Keratinocyte (primary cell): ENCODE results near the gene KCTD8. TPM values are rescaled to one million over a fixed set of nuclear protein-coding genes. Genes with fewer than 3 reads are reported as not detected.
A peak's percentile ranks its signal among the peaks of the same experiment; 100 is the strongest.

Source experiments
- DNase-seq: peaks from one replicate; pipeline ENCODE4 v3.0.0-alpha.2; 2011; ENCODE audit warnings: low read depth, missing footprints, low spot score
- FAIRE-seq: peaks from 2 replicates; lab custom pipeline; 2011; peaks lifted over from hg19 to GRCh38; lab: Jason Lieb, UNC
- H2AFZ ChIP-seq: 2 replicates; pipeline ENCODE4 v1.6.0; 2012; ENCODE audit warnings: low read length, control low read depth, inconsistent platforms; ENCODE audit not compliant: control insufficient read depth
- H3K27ac ChIP-seq: 2 replicates; pipeline ENCODE4 v1.5.1; 2011; ENCODE audit warnings: low read length; ENCODE audit not compliant: control insufficient read depth, insufficient read depth
- H3K27me3 ChIP-seq: 3 replicates; pipeline ENCODE4 v1.6.0; 2011; ENCODE audit warnings: low read length; ENCODE audit not compliant: control insufficient read depth, insufficient read depth; ENCODE audit errors: extremely low read depth
- H3K36me3 ChIP-seq, 2 experiments: 2 replicates in 1 of 2; 3 replicates in 1 of 2; pipeline ENCODE4 v1.5.1; 2011; ENCODE audit warnings: low read length in 2 of 2, mild to moderate bottlenecking in 1 of 2; ENCODE audit not compliant: control insufficient read depth in 2 of 2, insufficient read depth in 2 of 2; ENCODE audit errors: extremely low read depth in 1 of 2
- H3K4me1 ChIP-seq: 3 replicates; pipeline ENCODE4 v1.5.1; 2011; ENCODE audit warnings: low read length; ENCODE audit not compliant: control insufficient read depth, insufficient read depth; ENCODE audit errors: extremely low read depth
- H3K4me2 ChIP-seq: 3 replicates; pipeline ENCODE4 v1.6.0; 2011; ENCODE audit warnings: low read depth, low read length; ENCODE audit not compliant: control insufficient read depth, insufficient read depth; ENCODE audit errors: extremely low read depth
- H3K4me3 ChIP-seq, 3 experiments: fragments of 200-600 bp in 1 of 3; sonication (generic) in 1 of 3; 2 replicates in 2 of 3; 3 replicates in 1 of 3; pipeline ENCODE4 v1.5.1; 2011 to 2016; ENCODE audit warnings: low read length in 3 of 3, mild to moderate bottlenecking in 3 of 3, control low read depth in 2 of 3, inconsistent platforms in 1 of 3, low read depth in 1 of 3, mixed read lengths in 1 of 3, mixed run types in 1 of 3, moderate library complexity in 1 of 3; ENCODE audit not compliant: control insufficient read depth in 2 of 3, insufficient read depth in 2 of 3; ENCODE audit errors: extremely low read depth in 1 of 3
- H3K79me2 ChIP-seq: 2 replicates; pipeline ENCODE4 v1.6.0; 2012; ENCODE audit warnings: low read length; ENCODE audit not compliant: control insufficient read depth, insufficient read depth
- H3K9ac ChIP-seq: 3 replicates; pipeline ENCODE4 v1.6.0; 2011; ENCODE audit warnings: low read length; ENCODE audit not compliant: control insufficient read depth, insufficient read depth; ENCODE audit errors: extremely low read depth
- H3K9me1 ChIP-seq: 3 replicates; pipeline ENCODE4 v1.6.0; 2011; ENCODE audit warnings: low read length; ENCODE audit not compliant: control insufficient read depth, insufficient read depth; ENCODE audit errors: extremely low read depth
- H3K9me3 ChIP-seq: 2 replicates; pipeline ENCODE4 v1.5.1; 2012; ENCODE audit warnings: low read depth, low read length; ENCODE audit not compliant: control insufficient read depth
- H4K20me1 ChIP-seq: 3 replicates; pipeline ENCODE4 v1.6.0; 2011; ENCODE audit warnings: low read length; ENCODE audit not compliant: control insufficient read depth, insufficient read depth; ENCODE audit errors: extremely low read depth
- EZH2 ChIP-seq: IDR thresholded peaks from one replicate; pipeline ENCODE4 v1.6.1; 2012; ENCODE audit warnings: inconsistent platforms, mild to moderate bottlenecking, low read length, moderate library complexity
- dilution Hi-C: fragments of 300-500 bp; cut with MboI; formaldehyde crosslinking; loops from one replicate; pipeline ENCODE4 v1.7.0; 2020; ENCODE audit warnings: low sequenced_read_pairs; ENCODE audit not compliant: extremely low pct_ligation_motif_present
- polyA plus RNA-seq, 5 experiments: library from polyadenylated mRNA; depleted of rRNA in 3 of 5; stranded (reverse) in 3 of 5; stranded (forward) in 1 of 5; unstranded in 1 of 5; fragments of >200 nt; gene quantifications; 1 replicate in 1 of 5; 2 replicates in 3 of 5; 3 replicates in 1 of 5; pipeline versions ENCODE4 v1.2.1 to v1.2.3, GENCODE V29; 2011 to 2012; ENCODE audit warnings: missing spikeins in 2 of 5, low read depth in 1 of 5, low replicate concordance in 1 of 5
- TF ChIP-seq, protein P1 (sequence below), 3 experiments: IDR thresholded peaks in 1 of 3; conservative IDR thresholded peaks in 1 of 3; optimal IDR thresholded peaks in 1 of 3; 2 replicates in 2 of 3; 3 replicates in 1 of 3; pipeline versions ENCODE3 to v1.5.1; 2011; ENCODE audit warnings: low read length in 3 of 3, mild to moderate bottlenecking in 3 of 3, moderate library complexity in 2 of 3, control low read depth in 1 of 3, inconsistent platforms in 1 of 3; ENCODE audit not compliant: insufficient read depth in 2 of 3; ENCODE audit errors: extremely low read depth in 1 of 3

Gene KCTD8
- polyA plus RNA-seq, 1 donor (not counting 4 experiments of a cell fraction or from before 2014, with no cell fraction given), result 0.97 TPM

- Histone ChIP-seq H3K4me3 (no peak overlapping the region), H3K9me3 (no peaks in the 10 kb centered on the region), H3K27ac (no peak overlapping the region), H3K79me2 (no peaks in the 10 kb centered on the region), H3K27me3 (no peaks in the 10 kb centered on the region), H4K20me1 (no peaks in the 10 kb centered on the region), H3K4me1 (peaks cover 28% of the 10 kb centered on the region), H3K9ac (no peak overlapping the region), H3K9me1 (no peaks in the 10 kb centered on the region), H2AFZ (peak overlapping the region; percentile 60), H3K36me3 (no peaks in the 10 kb centered on the region), H3K4me2 (no peak overlapping the region)
- DNase-seq, result no peak
- FAIRE-seq, result peak; percentile 23
- dilution Hi-C loops, result no loop called here
- no peak for TF ChIP-seq EZH2
- TF ChIP-seq, protein P1, sequence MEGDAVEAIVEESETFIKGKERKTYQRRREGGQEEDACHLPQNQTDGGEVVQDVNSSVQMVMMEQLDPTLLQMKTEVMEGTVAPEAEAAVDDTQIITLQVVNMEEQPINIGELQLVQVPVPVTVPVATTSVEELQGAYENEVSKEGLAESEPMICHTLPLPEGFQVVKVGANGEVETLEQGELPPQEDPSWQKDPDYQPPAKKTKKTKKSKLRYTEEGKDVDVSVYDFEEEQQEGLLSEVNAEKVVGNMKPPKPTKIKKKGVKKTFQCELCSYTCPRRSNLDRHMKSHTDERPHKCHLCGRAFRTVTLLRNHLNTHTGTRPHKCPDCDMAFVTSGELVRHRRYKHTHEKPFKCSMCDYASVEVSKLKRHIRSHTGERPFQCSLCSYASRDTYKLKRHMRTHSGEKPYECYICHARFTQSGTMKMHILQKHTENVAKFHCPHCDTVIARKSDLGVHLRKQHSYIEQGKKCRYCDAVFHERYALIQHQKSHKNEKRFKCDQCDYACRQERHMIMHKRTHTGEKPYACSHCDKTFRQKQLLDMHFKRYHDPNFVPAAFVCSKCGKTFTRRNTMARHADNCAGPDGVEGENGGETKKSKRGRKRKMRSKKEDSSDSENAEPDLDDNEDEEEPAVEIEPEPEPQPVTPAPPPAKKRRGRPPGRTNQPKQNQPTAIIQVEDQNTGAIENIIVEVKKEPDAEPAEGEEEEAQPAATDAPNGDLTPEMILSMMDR (optimal IDR thresholded peaks at IDR 0.05 in 1 of 3, IDR thresholded peaks at IDR 0.05 in 1 of 3, conservative IDR thresholded peaks at IDR 0.05 in 1 of 3; ENCODE audit: extremely low read depth in 1 of 3, insufficient read depth in 2 of 3, low read length in 3 of 3), result no peak
Measured at GRCh38 chr4:44161756-44162155, 286.9 kb downstream of the KCTD8 start.

DNA sequence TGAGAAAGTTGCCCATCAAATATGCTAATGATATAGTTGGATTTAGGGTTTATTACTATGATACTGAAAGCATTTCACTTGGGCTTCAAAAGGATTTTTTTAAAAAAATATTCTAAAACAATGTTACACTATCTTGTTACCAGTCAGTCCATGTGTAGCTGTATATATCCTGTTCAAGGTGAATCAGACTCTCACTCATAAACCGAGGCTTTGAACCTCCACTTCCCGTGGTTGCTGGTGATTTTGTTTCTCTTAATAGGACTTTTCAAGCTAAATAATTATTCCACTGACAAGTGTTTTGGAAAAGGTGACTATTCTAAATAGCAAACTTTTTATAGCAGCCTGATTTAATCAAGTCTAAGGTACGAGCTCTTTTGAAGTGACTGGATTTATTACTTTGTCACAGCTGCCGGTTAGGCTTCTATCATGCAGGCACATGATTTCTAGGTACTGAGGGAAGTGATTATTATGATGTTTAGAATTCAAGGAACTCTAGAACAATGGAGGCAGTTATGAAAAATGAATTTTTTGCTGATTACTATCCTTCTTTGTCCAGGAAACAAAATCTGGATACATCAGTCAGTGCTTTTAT is 287.7 kb downstream of the KCTD8 start:
- H3K79me2 ChIP-seq, result no peaks in the 10 kb centered on the region
- no peaks in the 10 kb centered on the region for H3K36me3 ChIP-seq
- no peak for TF ChIP-seq EZH2
- TF ChIP-seq, protein P1 (optimal IDR thresholded peaks at IDR 0.05 in 1 of 3, IDR thresholded peaks at IDR 0.05 in 1 of 3, conservative IDR thresholded peaks at IDR 0.05 in 1 of 3; ENCODE audit: extremely low read depth in 1 of 3, insufficient read depth in 2 of 3, low read length in 3 of 3), result no peak
- H3K4me3 ChIP-seq, result peak overlapping the region in 2 of 3 experiments; percentile 23 to 37
- H3K27me3 ChIP-seq, result no peaks in the 10 kb centered on the region
- FAIRE-seq (peak; percentile 49), DNase-seq (peak; percentile 7)
- no peaks in the 10 kb centered on the region for H4K20me1 ChIP-seq
- H3K4me2 ChIP-seq, result peak overlapping the region; percentile 64
- peak overlapping the region; percentile 46 for H3K27ac ChIP-seq
- H3K9me1 ChIP-seq, result no peaks in the 10 kb centered on the region
- peak overlapping the region; percentile 74 for H2AFZ ChIP-seq
- peaks cover 28% of the 10 kb centered on the region for H3K4me1 ChIP-seq
- H3K9me3 ChIP-seq, result no peaks in the 10 kb centered on the region
- dilution Hi-C loops, result no loop called here
- peak overlapping the region; percentile 16 for H3K9ac ChIP-seq
